Glomerular visceral epithelial cell (primary cell): ENCODE measurements around the gene IFT22.
A peak's percentile ranks its signal among the peaks of the same experiment; 100 is the strongest.
"Not testable (repeated sequence)": the region's sequence is repeated elsewhere in the genome, so short reads cannot be mapped to it uniquely, and the experiment has no call there.

ENCODE experiments used
- DNase-seq: peaks from one replicate; pipeline ENCODE4 v3.0.0-alpha.2; 2016; ENCODE audit errors: extremely low spot score

The IFT22 gene

DNA sequence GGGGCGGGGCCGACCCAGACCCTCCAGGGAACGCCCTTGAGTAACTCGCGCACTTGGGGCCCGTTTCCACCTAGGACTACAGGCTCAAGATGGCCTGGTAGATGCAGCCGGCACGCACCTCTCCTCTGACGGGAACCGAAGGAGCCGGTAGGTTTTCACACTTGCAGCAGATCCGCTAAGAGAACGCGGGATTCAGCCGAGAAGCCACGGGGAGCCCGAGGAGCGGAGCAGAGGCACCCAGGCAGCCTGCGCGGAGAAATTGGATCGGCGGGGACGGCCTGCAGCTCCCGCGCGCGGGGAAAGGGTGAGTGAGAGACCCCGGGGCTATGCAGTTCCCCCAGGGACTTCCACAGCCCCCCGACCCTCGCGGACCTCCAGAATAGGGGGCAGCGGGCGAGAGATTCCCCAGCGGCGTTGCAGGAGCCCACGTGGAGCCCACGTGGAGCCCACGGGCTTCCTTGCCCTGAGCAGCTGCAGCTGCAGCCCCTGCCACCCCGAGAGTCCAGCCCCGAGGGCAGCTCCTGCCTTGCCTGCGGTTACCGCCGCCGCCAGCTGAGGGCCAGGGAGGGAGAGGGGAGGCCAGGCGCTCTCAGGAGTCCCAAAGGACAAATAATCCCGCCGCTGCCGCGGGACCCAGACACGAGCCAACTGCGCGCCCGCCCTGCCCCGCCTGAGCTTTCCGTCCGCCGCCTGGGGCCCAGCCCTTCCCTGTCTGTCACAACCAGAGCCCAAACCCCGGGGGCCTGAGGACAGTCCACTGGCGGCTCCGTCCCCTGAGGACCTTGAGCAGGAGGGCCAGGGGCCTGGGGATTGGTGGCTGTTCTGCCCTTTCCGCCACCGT is 13.1 kb downstream of the IFT22 start:
- DNase-seq, result peak; percentile 58

DNA sequence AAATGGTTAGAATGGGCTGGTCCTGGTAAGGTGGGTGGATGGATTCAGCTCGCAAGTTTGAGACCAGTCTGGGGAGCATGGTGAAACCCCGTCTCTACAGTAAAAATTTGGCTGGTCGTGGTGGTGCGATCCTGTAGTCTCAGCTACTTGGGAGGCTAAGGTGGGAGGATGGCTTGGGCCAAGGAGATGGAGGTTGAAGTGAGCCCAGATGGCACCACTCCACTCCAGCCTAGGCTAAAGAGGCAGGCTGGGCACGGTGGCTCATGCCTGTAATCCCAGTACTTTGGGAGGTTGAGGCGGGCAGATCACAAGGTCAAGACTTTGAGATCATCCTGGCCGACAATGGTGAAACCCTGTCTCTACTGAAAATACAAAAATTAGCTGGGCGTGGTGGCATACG is 15.3 kb downstream of the IFT22 start:
- DNase-seq, result no peak

GRCh38 chr7:101303102-101303701 is 18.4 kb downstream of the IFT22 start:
- no peak for DNase-seq

DNA sequence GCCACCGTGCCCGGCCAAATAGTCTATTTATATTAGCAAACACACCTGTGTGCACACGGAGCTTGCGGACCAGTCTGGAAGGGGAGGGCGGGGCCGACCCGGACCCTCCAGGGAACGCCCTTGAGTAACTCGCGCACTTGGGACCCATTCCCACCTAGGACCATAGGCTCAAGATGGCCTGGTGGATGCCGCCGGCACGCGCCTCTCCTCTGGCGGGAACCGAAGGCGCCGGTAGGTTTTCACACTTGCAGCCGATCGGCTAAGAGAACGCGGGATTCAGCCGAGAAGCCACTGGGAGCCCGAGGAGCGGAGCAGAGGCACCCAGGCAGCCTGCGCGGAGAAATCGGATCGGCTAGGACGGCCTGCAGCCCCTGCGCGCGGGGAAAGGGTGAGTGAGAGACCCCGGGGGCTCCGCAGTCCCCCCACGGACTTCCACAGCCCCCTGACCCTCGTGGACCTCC is 18.9 kb downstream of the IFT22 start:
- no peak for DNase-seq

DNA sequence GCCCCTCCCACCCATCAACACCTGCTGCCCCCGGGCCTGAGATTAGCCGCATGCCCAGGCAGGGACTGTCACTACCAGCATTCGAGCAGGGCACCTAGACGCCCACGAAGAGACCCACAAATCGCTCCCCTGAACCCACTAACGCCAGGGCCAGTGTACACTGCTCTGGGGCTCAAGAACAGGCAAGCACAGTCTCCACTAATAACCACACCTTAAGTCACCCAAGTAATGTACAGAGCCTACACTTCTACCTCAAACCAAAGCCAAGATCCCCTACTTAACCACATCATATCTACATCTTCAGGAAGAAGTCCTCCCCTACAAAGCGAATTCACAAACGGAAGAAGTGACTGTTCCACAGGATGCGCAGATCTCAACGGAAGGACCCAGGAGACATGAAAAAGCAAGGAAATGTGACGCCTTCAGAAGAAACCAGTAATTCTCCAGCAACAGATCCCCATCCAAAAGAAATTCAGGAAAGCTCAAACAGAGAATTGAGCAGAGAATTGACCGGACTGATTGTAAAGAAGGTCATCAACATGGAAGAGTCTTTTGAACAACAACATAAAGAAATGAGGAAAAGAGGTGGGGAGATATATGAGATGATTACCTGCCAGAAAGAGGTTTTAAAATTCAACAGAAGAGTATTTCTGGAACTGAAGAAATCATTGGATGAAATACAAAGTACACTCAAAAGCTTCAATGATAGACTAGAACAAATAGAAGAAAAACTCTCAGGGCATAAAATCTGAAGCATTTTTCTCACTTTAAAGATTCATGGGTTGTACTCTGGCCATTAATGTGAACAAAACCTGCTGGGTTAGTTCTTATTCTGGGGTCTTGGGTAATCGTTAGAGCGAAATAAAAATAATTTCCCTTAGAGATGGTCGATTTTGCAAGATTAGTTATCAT is 20.9 kb downstream of the IFT22 start:
- no peak for DNase-seq

DNA sequence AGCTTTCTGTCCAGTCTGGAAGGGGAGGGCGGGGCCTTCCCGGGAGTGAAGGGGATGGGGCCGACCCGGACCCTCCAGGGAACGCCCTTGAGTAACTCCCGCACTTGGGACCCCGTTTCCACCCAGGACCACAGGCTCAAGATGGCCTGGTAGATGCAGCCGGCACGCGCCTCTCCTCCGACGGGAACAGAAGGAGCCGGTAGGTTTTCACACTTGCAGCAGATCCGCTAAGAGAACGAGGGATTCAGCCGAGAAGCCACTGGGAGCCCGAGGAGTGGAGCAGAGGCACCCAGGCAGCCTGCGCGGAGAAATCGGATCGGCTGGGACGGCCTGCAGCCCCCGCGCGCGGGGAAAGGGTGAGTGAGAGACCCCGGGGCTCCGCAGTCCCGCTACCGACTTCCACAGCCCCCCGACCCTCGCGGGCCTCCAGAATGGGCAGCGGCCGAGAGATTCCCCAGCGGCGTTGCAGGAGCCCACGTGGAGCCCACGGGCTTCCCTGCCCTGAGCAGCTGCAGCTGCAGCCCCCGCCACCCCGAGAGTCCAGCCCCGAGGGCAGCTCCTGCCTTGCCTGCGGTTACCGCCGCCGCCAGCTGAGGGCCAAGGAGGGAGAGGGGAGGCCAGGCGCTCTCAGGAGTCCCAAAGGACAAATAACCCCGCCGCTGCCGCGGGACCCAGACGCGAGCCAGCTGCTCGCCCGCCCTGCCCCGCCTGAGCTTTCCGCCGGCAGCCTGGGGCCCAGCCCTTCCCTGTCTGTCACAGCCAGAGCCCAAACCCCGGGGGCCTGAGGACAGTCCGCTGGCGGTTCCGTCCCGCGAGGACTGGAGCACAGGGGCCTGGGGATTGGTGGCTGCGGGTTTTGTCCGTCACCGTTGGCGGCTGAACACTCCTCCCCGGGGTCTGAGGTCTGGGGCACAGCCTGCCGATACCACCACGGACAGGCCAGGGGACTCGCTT is 21.8 kb downstream of the IFT22 start:
- DNase-seq, result no peak

DNA sequence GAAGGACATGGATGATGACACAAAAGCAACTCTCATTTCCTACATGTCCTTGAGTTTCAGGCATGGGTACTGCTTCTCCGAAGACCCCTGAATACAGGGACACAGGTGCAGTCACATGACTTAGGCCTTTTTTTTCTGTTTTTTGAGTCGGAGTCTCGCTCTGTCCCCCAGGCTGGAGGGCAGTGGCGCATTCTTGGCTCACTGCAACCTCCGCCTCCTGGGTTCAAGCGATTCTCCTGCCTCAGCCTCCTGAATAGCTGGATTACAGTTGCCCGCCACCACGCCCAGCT is 26.8 kb downstream of the IFT22 start:
- no peak for DNase-seq

- DNase-seq, result no peak
Measured at GRCh38 chr7:101294039-101294831, 27.4 kb downstream of the IFT22 start.

DNA sequence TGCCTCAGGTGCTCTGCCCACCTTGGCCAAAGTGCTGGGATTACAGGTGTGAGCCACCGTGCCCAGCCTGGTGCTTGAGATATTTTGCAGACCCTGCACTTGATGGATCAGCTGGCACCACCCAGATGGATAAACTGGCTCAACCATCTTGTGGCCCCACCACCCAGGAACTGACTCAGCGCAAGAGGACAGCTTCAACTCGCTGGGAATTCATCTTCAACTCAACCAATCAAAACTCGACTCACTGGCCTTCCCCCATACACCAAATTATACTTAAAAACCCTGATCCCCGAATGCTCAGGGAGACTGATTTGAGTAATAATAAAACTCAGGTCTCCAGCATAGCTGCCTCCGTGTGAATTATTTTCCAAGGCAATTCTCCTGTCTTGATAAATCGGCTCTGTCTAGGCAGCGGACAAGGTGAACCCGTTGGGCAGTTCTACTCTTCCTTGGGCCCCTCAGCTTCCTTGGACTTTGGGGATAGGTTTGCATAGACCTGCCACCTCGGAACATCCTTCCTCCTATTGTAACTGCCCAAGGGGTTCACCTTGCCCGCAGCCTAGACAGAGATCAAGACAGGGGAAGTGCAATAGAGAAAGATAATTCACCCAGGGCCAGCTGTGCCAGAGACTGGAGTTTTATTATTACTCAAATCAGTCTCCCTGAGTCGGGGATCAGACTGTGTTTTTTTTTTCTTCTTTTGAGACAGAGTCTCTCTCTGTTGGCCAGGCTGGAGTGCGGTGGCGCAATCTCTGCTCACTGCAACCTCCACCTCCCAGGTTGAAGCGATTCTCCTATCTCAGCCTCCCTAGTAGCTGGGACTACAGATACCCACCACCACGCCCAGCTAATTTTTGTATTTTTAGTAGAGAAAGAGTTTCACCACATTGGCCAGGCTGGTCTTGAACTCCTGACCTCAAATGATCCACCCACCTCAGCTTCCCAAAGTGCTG is 28.3 kb downstream of the IFT22 start:
- not testable (repeated sequence) for DNase-seq

DNA sequence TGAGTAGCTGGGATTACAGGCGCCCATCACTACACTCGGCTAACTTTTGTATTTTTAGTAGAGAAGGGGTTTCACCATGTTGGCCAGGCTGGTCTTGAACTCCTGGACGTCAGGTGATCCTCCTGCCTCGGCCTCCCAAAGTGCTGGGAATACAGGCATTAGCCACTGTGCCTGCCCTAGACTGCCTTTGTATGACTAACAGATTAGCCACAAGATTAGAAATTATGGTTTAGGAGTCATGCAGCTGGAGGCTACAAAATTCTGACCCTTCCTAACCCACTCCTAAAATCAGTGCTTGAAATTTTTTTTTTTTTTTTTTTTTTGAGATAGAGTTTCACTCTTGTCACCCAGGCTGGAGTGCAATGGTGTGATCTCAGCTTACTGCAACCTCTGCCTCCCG is 29.0 kb downstream of the IFT22 start:
- DNase-seq, result not testable (repeated sequence)

DNA sequence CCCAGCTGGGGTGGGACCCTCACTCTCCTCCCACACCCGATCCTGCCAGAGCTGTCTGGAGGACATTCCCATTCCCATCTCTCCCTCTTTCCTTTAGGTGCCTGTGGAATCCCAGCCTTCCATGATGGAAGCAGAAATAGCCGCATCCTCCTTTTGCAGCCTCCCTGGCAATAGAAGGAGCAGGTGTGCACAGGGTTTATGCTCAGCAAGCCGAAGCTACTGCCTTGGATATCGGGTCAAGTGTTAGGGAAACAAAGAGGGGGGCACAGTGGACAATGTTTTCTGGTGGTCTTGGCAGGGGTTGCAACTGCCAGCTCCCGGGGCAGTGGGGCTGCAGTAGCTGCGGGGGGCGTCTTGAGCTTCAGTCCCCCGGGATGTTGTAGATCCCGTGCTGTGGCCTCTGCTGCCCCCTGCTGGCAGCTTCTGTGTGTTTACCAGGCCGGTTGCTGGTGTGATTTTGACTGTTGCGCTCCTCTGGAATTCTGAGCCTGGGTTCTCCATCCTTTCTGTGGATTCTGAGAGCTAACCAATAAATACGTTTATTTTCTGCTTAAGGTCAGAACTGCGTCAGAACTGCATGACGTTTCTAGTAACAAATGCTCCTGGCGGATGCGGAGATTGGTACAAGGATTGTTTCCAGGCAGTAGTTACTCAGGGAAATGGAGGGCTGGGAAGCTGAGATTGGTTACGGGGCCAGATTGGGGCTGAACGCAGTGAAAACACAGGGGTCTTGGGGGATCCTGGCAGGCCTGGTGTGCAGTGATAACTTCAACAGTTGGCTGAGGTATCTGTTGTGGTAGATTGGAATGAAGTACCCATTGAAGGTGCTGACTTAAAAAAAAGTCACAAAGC is 31.2 kb downstream of the IFT22 start:
- DNase-seq, result peak; percentile 23

DNA sequence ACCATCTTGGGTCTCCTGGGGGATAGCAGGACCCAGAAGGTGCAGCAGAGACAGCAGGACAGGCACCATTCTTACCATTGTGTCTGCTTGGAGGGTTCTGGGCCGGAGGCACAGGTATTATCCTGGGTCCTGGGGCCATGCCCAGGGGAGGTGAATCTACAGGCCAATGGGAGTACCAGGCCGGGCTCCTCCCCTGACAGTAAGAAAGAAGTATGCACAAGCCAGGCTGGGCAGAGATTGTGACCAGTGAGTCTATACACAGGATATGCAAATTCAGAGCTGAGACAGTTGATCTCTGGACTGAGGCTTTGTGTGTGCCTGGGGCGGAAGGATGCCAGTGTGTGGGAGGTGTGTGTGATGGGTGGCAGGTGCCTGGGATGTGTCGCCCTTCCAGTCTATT is 31.9 kb downstream of the IFT22 start:
- not testable (repeated sequence) for DNase-seq

DNA sequence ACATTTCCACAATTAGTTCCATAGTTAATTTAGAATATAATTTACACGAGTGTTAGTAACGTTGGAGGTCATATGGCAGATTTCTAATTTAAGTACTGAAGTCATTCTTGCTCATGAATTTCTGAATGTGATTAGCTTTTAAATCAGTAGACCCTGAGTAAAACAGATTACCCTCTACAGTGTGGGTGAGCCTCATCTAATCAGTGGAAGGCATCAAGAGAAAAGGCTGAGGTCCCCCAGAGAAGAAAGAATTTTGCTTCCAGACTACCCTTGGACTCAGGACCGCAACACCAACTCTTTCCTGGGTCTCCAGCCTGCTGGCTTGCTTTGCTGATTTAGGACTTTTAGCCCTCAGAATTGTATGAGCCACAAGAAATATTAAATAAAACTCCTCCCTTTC is 33.2 kb downstream of the IFT22 start:
- no peak for DNase-seq

- DNase-seq, result no peak
Measured at GRCh38 chr7:101287032-101287431, 34.6 kb downstream of the IFT22 start.

DNA sequence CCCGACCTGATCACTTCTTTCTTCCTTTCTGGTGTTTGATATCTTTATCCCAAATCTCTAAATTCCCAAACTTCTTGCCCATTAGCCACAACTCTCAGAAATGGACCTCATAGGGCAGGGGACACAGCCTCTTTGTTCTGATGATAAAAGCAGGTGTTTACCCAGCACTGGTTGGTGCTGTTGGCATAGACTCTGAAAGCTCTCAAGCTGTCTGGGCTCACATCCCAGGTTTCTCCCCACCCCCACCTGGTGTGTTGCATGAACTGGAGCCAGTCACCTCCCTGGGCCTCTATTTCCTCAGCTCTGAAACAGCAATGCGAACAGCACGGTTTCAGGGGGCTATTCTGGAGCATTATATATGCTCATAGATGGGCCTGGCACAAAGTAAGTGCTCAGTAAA is 35.7 kb downstream of the IFT22 start:
- not testable (repeated sequence) for DNase-seq

DNA sequence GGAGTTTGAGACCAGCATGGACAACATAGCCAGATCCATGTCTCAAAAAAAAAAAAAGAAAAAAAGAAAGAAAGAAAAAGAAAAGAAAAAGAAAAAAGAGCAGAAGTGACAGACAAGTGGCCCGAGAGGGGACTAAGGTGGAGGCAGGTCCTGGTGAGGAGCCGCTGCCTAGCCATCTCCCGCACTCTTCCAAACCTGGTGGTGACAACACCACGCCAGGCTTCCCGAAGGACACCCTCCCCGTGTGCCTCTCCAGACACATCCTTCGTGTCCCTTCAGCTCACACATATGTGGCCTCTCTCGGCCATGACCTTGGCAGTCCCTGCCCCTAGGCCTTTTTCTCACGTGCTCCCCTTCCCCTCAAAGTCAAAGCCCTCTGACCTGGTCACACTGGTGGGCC is 36.4 kb downstream of the IFT22 start:
- no peak for DNase-seq

DNA sequence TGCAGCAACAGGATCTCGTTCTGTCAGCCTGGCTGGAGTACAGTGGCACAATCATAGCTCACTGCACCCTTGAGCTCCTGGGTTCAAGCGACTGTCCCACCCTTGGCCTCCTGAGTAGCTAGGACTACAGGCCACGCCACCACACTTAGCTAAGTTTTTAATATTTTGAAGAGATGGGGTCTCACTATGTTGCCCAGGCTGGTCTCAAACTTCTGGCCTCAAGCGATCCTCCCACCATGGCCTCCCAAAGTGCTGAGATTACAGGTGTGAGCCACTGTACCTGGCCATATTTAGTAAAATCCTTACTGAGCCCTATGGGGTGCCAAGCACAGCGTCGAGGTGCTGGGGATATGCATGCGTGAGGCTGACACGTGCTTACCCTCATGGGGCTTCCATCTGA is 40.7 kb downstream of the IFT22 start:
- not testable (repeated sequence) for DNase-seq
